Measurements from ENCODE around the gene D2HGDH. TPM values are rescaled to one million over a fixed set of nuclear protein-coding genes. Genes with fewer than 3 reads are reported as not detected.
A peak's percentile ranks its signal among the peaks of the same experiment; 100 is the strongest.

Gene D2HGDH
- total RNA-seq, 3 donors from 2014 or later (not counting 1 experiment from before 2014, with no cell fraction given): 28.9 to 45.5 (median 43.4) TPM

- Histone ChIP-seq H3K9me3 (ENCODE audit: control insufficient read depth, insufficient read depth, low read length) (no peaks in the 10 kb centered on the region), H3K36me3 (ENCODE audit: control insufficient read depth, insufficient read depth, low read length) (peaks cover 10% of the 10 kb centered on the region), H3K27ac (ENCODE audit: low read length) (no peak overlapping the region), H3K4me1 (ENCODE audit: control insufficient read depth, insufficient read depth, low read length) (peaks cover 32% of the 10 kb centered on the region), H3K27me3 (ENCODE audit: control insufficient read depth, insufficient read depth, low read length) (peaks cover 6% of the 10 kb centered on the region), H3K4me3 (ENCODE audit: low read length) (no peak overlapping the region)
- H3K4me3 Mint-ChIP-seq: no peak overlapping the region
- TF ChIP-seq CTCF (IDR thresholded peaks at IDR 0.05): no peak
- intact Hi-C loops (cut with micrococcal nuclease): no loop called here
- DNase-seq (no peak), ATAC-seq (no peak)
- H3K27ac Mint-ChIP-seq: no peak overlapping the region
- no peaks in the 10 kb centered on the region for H3K9me3 Mint-ChIP-seq
- H3K36me3 Mint-ChIP-seq: peaks cover 12% of the 10 kb centered on the region
- peaks cover 14 to 20% of the 10 kb centered on the region in 2 donors for H3K4me1 Mint-ChIP-seq
- peaks cover 0 to 2% of the 10 kb centered on the region in 2 donors for H3K27me3 Mint-ChIP-seq (ENCODE audit: low read depth in 2 of 2)
- 92% methylated on average over 24 of the region's 24 CpGs for WGBS (ENCODE audit: insufficient coverage)
Measured at GRCh38 chr2:241744028-241744754, 9.8 kb downstream of the D2HGDH start.

GRCh38 chr2:241745276-241745675 is 10.8 kb downstream of the D2HGDH start:
- Mint-ChIP-seq H3K4me1 (peaks cover 7 to 11% of the 10 kb centered on the region in 2 donors), H3K36me3 (peaks cover 12% of the 10 kb centered on the region), H3K27ac (no peak overlapping the region), H3K4me3 (no peak overlapping the region), H3K27me3 (ENCODE audit: low read depth in 2 of 2) (peaks cover 0 to 3% of the 10 kb centered on the region in 2 donors), H3K9me3 (no peaks in the 10 kb centered on the region)
- no peaks in the 10 kb centered on the region for H3K9me3 ChIP-seq (ENCODE audit: control insufficient read depth, insufficient read depth, low read length)
- no peak overlapping the region for H3K27ac ChIP-seq (ENCODE audit: low read length)
- peaks cover 6% of the 10 kb centered on the region for H3K27me3 ChIP-seq (ENCODE audit: control insufficient read depth, insufficient read depth, low read length)
- 98% methylated on average over 13 of the region's 13 CpGs for WGBS (ENCODE audit: insufficient coverage)
- intact Hi-C loops (cut with micrococcal nuclease): no loop called here
- ATAC-seq (no peak), DNase-seq (no peak)
- H3K36me3 ChIP-seq (ENCODE audit: control insufficient read depth, insufficient read depth, low read length): peaks cover 10% of the 10 kb centered on the region
- no peak overlapping the region for H3K4me3 ChIP-seq (ENCODE audit: low read length)
- H3K4me1 ChIP-seq (ENCODE audit: control insufficient read depth, insufficient read depth, low read length): peaks cover 23% of the 10 kb centered on the region
- no peak for TF ChIP-seq CTCF (IDR thresholded peaks at IDR 0.05)

- no peak overlapping the region for H3K27ac Mint-ChIP-seq
- H3K36me3 Mint-ChIP-seq: peaks cover 12% of the 10 kb centered on the region
- no peak for ATAC-seq
- H3K27me3 Mint-ChIP-seq (ENCODE audit: low read depth in 2 of 2): peaks cover 0 to 3% of the 10 kb centered on the region in 2 donors
- no peaks in the 10 kb centered on the region for H3K9me3 ChIP-seq (ENCODE audit: control insufficient read depth, insufficient read depth, low read length)
- H3K4me3 ChIP-seq (ENCODE audit: low read length): no peak overlapping the region
- H3K27me3 ChIP-seq (ENCODE audit: control insufficient read depth, insufficient read depth, low read length): peaks cover 6% of the 10 kb centered on the region
- H3K4me1 ChIP-seq (ENCODE audit: control insufficient read depth, insufficient read depth, low read length): peaks cover 14% of the 10 kb centered on the region
- H3K27ac ChIP-seq (ENCODE audit: low read length): no peak overlapping the region
- 96% methylated on average over 3 of the region's 4 CpGs for WGBS (ENCODE audit: insufficient coverage)
- H3K4me1 Mint-ChIP-seq: peaks cover 3 to 4% of the 10 kb centered on the region in 2 donors
- H3K36me3 ChIP-seq (ENCODE audit: control insufficient read depth, insufficient read depth, low read length): peaks cover 10% of the 10 kb centered on the region
- DNase-seq: no peak
- intact Hi-C loops (cut with micrococcal nuclease): no loop called here
- H3K9me3 Mint-ChIP-seq: no peaks in the 10 kb centered on the region
- peak overlapping the region; percentile 2 for H3K4me3 Mint-ChIP-seq
- no peak for TF ChIP-seq CTCF (IDR thresholded peaks at IDR 0.05)
Measured at GRCh38 chr2:241746084-241746483, 11.7 kb downstream of the D2HGDH start.

Measured in natural killer cell (primary cell).